Measurements from ENCODE around the gene TST. TPM values are rescaled to one million over a fixed set of nuclear protein-coding genes. Genes with fewer than 3 reads are reported as not detected.

Gene TST
- total and polyA plus RNA-seq, 9 of the 15 experiments (the other 6 are each of a cell fraction or from before 2014, with no cell fraction given), result 1.4 to 26.9 (median 12.4) TPM

GRCh38 chr22:37016134-37016910 is 2.9 kb downstream of the TST start (continued):
- TF ChIP-seq ZNF316 (IDR thresholded peaks at IDR 0.05) (peak; percentile 65), RBM25 (IDR thresholded peaks at IDR 0.05; ENCODE audit: low read depth, low read length, severe bottlenecking) (peak; percentile 97)

- peak overlapping the region; percentile 41 to 76; a peak in 3 of 4 replicates for H3K9ac ChIP-seq (ENCODE audit: insufficient read depth in 1 of 2, low read depth in 2 of 2, low read length in 2 of 2)
- POLR2A ChIA-PET, result interaction anchor here (0.7 kb wide), 1 partner anchor 17 kb away, joined by 3 read pairs; no protein-coding TSS in a partner anchor
- H3K9me3 ChIP-seq (replicated peaks; ENCODE audit: control insufficient read depth, insufficient read depth, low read depth, low read length), result no peaks in the 10 kb centered on the region
- DNase-seq (ENCODE audit: extremely low read depth in 1 of 4, low spot score in 3 of 4) (no peak), FAIRE-seq (no peak), ATAC-seq (no peak)
- 67% methylated on average over 4 of the region's 4 CpGs for WGBS (ENCODE audit: insufficient coverage, low coverage, missing lambda C conversion rate)
- no TSS peak for BruUV-seq (replicated peaks)
- peaks cover 31% of the 10 kb centered on the region for H3K79me2 ChIP-seq (ENCODE audit: control insufficient read depth, insufficient read depth, low read length)
- peaks cover 21% of the 10 kb centered on the region; the same call in 2 of the 3 replicates for H3K36me3 ChIP-seq (ENCODE audit: control insufficient read depth, insufficient read depth, low read length)
- no peak overlapping the region for H3K4me3 ChIP-seq
- no peak overlapping the region for H2AFZ ChIP-seq (ENCODE audit: low read depth, low read length)
- H3K27ac ChIP-seq (ENCODE audit: extremely low read depth, low read depth, low read length), result peak overlapping the region; percentile 64
- peaks cover 6% of the 10 kb centered on the region for H4K20me1 ChIP-seq (replicated peaks; ENCODE audit: control insufficient read depth, insufficient read depth, low read length)
- peaks cover 29 to 44% of the 10 kb centered on the region in 2 experiments; a peak in 4 of 5 replicates for H3K4me1 ChIP-seq (replicated peaks in 1 of 2; ENCODE audit: control insufficient read depth in 2 of 2, insufficient read depth in 2 of 2, low read length in 2 of 2)
- peak overlapping the region; percentile 9 for H3K4me2 ChIP-seq (ENCODE audit: insufficient read depth, low read length)
- intact Hi-C loops (cut with micrococcal nuclease), result no loop called here
- no peak for TF ChIP-seq ZNF12 (CRISPR knock-in tag; IDR thresholded peaks at IDR 0.05)
- TF ChIP-seq TCF7 (IDR thresholded peaks at IDR 0.05; ENCODE audit: borderline replicate concordance), result no peak
- no peak for TF ChIP-seq RBM15 (IDR thresholded peaks at IDR 0.05; ENCODE audit: insufficient read depth, low read length)
- TF ChIP-seq ZBTB33 (CRISPR knock-in tag; IDR thresholded peaks at IDR 0.05), result no peak
- TF ChIP-seq HDAC1 (IDR thresholded peaks at IDR 0.05), result no peak
- no peak for TF ChIP-seq FOS (IDR thresholded peaks at IDR 0.05; ENCODE audit: extremely low read depth, insufficient read length)
- TF ChIP-seq ETS2 (tag; IDR thresholded peaks at IDR 0.05; ENCODE audit: borderline replicate concordance, poor library complexity, severe bottlenecking), result no peak
- TF ChIP-seq ETS1 (conservative IDR thresholded peaks at IDR 0.05; ENCODE audit: control insufficient read depth, low read depth, low read length), result no peak
- no peak for TF ChIP-seq FOXJ2 (tag; IDR thresholded peaks at IDR 0.05)
- no peak for TF ChIP-seq EWSR1 (IDR thresholded peaks at IDR 0.05; ENCODE audit: borderline replicate concordance, low read depth, partially characterized antibody)
- no peak for TF ChIP-seq ZNF584 (CRISPR knock-in tag; IDR thresholded peaks at IDR 0.05; ENCODE audit: low read depth)
- no peak for TF ChIP-seq SMARCA4 (IDR thresholded peaks at IDR 0.05)
- no peaks in the 10 kb centered on the region for H3K27me3 ChIP-seq (ENCODE audit: control insufficient read depth in 2 of 2, insufficient read depth in 2 of 2, low read length in 2 of 2)
- in situ Hi-C loops (cut with MboI), result no loop called here
- peaks cover 2% of the 10 kb centered on the region for H3K9me1 ChIP-seq (ENCODE audit: control insufficient read depth, insufficient read depth, low read length)
- CTCF ChIA-PET (ENCODE audit: low intra/inter-chr PET ratio), result no interaction called here
These were observed 3.7 kb downstream of the TST start for GRCh38 chr22:37015587-37015878.

Data from K562 (cell line).